ENCODE data around the gene OR11H6.
"Not testable (repeated sequence)": the region's sequence is repeated elsewhere in the genome, so short reads cannot be mapped to it uniquely, and the experiment has no call there.

The OR11H6 gene, protein sequence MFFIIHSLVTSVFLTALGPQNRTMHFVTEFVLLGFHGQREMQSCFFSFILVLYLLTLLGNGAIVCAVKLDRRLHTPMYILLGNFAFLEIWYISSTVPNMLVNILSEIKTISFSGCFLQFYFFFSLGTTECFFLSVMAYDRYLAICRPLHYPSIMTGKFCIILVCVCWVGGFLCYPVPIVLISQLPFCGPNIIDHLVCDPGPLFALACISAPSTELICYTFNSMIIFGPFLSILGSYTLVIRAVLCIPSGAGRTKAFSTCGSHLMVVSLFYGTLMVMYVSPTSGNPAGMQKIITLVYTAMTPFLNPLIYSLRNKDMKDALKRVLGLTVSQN

DNA sequence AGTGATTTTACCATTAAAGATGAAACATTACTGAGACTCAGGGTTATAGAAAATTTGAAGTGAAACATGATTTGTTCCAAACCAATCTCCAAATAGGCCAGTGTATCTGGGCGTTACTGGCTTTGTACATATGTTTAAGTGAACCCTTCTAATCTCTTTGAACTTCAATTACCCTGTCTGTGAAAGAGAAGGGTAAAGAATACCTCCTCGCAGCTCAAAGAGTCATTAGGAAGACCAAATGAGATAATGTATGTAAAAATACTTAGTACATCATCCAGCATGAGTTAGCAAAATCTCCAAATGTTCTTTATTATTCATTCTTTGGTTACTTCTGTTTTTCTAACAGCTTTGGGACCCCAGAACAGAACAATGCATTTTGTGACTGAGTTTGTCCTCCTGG is at the start of gene OR11H6:
TSS of gene OR11H6 (plus strand) at position 301 of the 400 bp plus-strand sequence. CDS start at position 301, 0 bp downstream.
- no peak for DNase-seq

DNA sequence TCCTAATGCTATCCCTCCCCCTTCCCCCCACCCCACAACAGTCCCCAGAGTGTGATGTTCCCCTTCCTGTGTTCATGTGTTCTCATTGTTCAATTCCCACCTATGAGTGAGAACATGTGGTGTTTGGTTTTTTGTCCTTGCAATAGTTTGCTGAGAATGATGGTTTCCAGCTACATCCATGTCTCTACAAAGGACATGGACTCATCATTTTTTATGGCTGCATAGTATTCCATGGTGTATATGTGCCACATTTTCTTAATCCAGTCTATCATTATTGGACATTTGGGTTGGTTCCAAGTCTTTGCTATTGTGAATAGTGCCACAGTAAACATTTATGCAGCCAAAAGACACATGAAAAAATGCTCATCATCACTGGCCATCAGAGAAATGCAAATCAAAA is 49.3 kb upstream of the OR11H6 start:
- not testable (repeated sequence) for DNase-seq

DNA sequence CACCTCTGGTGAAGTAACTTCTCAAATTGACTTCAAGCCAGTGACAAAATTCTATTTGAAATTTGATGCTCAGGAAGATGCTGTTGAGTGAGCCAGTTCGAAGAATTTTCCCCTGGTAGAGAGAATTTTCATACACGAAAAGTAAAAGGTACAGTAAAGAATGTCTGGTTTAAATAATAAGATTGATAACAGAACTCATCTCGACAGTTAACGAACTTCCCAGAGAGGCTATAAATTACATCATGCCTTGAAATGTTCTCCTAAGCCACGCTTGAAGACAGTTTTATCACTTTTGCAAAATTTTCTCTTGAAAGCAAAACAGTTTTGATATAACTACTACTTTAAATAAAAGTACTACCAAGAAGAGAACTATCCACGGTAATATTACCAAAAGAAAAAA is 47.2 kb upstream of the OR11H6 start:
- no peak for DNase-seq

DNA sequence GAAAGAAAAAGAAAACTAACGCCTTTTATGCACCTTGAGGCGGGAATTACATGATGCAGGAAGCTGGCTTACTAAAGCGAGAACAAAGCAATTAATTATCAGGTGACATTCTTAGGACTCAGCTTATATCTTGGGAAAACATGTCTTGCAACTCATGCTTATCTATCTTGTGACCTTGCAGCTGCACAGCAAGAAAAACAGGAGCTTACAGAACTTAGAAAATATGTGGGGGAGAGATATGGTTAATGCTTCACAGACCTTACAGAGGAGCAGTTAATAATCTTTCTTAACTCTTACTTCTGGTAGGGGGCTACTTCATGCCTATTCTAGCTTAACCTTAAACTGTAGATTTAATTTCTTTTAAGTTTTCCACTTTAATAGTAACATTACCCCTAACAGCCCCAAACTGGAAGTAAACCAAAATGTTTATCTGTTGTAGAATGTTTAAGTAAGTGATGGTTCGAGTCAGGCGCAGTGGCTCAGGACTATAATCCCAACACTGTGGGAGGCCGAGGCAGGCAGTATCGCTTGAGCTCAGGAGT is 46.0 kb upstream of the OR11H6 start:
- no peak for DNase-seq

DNA sequence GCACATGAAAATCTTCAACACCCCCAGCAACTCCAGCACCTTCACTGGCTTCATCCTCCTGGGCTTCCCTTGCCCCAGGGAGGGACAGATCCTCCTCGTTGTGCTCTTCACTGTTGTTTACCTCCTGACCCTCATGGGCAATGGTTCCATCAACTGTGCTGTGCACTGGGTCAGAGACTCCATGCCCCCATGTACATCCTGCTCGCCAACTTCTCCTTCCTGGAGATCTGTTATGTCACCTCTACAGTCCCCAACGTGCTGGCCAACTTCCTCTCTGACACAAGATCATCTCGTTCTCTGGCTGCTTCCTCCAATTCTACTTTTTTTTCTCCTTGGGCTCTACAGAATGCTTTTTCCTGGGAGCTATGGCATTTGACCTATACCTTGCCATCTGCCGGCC is 44.3 kb upstream of the OR11H6 start:
- DNase-seq: no peak

DNA sequence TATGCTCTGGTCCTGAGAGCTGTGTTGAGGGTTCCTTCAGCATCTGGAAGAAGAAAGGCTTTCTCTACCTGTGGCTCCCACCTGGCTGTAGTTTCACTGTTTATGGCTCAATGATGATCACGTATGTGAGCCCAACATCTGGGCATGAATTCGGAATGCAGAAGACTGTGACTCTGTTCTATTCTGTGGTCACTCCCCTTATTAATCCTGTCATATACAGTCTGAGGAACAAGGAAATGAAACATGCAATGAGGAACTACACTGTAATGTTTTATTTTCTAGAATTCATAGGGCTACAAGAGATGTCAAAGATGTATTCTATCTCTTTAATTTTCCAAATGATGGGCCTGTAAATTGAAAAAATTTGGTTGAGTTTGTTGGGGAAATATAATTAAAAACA is 43.6 kb upstream of the OR11H6 start:
- no peak for DNase-seq

DNA sequence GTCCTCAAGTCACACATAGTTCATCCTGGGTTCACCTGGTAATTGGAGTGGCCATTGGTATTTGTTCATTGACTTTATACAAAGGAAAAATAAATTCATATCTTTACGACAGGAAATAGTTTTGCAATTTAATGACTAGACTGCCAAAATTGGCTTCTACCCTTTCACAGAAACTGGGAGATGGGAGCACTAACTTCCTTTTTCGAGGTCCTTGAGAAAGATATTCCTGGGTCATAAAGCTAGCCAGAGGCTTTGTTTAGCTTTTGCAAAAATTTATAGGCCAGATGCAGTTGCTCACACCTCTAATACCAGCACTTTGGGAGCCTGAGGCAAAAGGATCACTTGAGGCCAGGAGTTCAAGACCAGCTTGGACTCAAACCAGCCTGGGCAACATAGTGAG is 43.0 kb upstream of the OR11H6 start:
- no peak for DNase-seq

DNA sequence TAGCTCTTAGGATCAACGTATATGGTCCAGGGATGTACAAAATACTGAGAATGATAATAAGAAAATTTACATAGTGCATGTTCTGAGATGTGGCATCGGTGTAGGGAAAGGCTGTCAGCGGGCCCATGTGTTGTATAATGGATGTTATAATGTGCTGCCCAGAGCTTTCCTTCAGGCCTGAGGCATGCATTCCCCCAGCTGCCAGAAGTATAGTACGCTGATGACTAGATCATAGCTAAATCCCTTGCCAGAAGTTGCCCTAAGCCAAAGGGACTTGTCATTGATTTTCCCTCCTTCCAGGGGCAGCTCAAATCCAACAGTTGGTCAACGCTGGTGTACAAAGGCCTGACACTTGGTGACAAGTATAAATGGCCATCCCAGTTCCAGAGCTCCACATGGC is 39.3 kb upstream of the OR11H6 start:
- DNase-seq: no peak

DNA sequence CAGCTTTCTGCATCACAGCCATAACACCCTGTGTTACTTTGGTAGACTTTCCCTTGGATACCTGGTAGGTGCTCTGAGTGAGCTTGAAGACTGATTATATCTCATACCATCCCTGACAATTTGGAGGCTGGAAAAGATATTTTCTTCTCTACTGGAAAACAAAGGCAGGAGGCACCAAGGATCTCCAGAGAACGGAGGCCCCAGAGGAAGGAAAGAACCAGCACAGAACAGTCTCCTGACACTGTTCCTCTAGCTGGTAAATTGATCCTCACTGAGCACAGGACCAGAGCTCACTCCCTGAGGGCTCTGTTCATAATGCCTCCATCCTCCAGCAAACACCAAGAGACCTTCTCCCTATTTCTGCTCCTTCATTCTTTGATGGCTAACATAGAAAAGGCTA is 32.9 kb upstream of the OR11H6 start, which contains the start of gene OR11G2:
TSS of gene OR11G2 (plus strand) at position 301 of the 400 bp plus-strand sequence. CDS start 6,542 bp downstream, outside the sequence.
- no peak for DNase-seq

DNA sequence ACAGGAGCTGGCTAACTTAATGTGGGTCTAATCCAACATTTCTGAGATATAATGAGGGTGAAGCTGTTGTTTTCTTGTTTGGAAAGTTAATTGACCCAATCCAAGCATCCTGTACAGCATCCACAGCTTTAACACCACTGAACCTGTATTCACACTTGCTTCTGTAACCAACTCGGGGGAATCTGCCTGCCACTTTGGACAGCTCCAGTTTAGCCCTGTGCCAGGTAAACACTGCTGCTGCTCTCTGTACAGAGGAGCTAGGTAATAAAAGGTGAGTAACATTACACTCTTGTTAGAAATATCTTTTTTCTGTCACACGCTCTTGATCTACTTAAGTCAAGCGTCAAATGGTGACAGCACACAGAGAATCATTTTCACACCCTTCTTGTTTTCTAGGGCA is 32.1 kb upstream of the OR11H6 start:
- no peak for DNase-seq

DNA sequence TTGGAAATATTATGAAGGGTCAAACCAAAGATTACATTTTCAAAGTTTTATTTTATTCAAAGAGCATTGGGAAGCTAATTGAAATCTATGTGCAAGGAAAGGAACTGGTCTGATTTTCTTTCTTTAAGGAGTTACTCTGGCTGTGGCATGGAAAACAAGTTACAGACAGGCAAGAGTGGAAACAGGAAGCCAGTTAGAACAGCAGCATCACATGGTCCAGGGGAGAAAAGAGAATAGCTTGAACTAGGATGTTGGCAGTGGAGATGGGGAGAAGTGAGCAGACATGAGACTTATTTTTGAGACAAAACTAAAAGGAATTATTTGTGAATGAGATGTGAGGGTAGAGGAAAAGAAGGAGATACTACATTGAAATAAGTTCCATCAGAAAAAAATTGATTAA is 29.4 kb upstream of the OR11H6 start:
- no peak for DNase-seq

DNA sequence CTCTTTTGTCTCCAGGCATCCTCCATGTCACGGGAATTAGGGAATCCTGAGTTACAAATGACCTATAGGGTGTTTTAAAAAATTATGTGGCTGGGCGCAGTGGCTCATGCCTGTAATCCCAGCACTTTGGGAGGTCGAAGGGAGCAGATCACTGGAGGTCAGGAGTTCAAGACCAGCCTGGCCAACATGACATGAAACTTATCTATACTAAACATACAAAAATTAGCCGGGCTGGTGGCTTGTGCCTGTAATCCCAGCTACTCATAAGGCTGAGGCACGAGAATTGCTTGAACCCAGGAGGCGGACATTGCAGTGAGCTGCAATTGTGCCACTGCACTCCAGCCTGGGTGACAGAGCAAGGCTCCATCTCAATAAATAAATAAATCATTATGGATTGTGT is 28.3 kb upstream of the OR11H6 start:
- DNase-seq: not testable (repeated sequence)

DNA sequence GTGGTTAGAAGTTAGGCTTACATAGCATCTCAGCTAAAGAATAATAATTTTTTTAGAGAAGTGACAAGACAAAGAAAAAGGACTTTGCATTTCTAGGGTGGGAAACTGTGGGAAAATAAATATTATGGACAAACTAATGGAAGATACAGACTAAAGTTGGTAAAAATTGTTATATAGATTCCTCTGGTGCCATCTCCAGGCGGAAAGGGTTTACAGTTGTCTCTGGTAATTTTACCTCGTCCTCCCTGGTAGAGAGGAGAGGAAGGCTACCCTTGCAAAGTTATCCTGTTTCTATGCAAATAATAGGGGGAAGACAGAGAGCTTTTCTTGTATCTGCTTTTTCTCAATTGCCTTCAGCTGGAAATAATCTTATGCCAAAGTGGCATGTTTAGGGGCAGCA is 27.6 kb upstream of the OR11H6 start:
- no peak for DNase-seq

DNA sequence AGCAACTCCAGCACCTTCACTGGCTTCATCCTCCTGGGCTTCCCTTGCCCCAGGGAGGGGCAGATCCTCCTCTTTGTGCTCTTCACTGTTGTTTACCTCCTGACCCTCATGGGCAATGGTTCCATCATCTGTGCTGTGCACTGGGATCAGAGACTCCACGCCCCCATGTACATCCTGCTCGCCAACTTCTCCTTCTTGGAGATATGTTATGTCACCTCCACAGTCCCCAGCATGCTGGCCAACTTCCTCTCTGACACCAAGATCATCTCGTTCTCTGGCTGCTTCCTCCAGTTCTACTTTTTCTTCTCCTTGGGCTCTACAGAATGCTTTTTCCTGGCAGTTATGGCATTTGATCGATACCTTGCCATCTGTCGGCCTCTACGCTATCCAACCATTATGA is 26.1 kb upstream of the OR11H6 start:
- no peak for DNase-seq

DNA sequence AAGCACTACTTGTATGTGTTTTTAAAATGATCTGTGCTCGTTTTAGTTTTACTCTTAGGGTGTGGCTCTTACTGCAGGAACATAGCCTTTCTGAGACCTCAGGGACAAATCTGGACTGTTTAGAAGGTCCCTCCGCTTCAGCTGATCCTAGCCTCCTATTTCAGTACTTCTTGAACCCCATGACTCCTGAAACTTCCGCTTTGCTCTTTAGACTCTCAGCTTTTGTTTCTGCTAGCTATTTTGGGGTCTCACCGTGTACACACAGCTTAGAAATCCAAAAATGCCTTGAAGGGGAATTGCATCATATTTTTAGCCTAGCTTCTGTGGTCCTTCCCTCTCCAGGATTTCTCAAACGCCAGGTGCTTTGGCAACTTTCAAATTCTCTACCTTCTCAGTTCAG is 24.5 kb upstream of the OR11H6 start:
- no peak for DNase-seq

DNA sequence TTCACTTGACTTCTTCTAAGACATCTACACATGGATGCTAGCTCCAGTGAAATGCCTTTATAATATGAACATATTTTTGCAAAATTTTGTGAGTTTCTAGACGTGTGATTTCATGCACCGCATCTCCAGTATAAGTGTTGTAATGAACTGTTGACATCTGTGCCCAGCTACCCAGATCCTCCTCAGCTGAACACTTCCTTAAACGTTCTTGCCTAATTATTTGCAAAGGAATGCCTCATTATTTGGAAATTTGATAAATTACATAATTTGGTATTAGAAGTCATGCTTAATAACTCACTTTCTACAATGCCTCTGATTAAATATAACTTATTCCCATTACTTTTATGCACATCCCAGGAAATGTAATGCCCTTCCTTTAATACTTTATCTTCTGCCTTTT is 18.8 kb upstream of the OR11H6 start:
- no peak for DNase-seq

DNA sequence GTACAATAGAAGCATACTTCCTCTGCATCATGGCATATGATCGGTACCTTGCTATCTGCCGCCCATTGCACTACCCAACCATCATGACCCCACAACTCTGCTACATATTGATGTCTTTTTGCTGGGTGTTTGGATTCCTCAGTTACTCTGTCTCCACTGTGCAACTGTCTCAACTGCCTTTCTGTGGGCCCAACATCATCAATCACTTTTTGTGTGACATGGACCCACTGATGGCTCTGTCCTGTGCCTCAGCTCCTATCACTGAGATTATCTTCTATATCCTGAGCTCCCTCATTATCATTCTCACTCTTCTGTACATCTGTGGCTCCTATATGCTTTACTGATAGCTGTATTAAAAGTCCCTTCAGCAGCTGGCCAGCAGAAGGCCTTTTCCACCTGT is 13.9 kb upstream of the OR11H6 start:
- no peak for DNase-seq

DNA sequence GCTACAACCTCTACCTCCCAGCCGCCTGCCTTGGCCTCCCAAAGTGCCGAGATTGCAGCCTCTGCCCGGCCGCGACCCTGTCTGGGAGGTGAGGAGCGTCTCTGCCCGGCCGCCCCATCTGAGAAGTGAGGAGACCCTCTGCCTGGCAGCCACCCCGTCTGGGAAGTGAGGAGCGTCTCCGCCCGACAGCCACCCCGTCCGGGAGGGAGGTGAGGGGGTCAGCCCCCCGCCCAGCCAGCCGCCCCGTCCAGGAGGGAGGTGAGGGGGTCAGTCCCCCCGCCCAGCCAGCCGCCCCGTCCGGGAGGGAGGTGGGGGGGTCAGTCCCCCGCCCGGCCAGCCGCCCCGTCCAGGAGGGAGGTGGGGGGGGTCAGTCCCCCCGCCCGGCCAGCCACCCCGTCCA is 11.1 kb upstream of the OR11H6 start:
- DNase-seq: not testable (repeated sequence)

DNA sequence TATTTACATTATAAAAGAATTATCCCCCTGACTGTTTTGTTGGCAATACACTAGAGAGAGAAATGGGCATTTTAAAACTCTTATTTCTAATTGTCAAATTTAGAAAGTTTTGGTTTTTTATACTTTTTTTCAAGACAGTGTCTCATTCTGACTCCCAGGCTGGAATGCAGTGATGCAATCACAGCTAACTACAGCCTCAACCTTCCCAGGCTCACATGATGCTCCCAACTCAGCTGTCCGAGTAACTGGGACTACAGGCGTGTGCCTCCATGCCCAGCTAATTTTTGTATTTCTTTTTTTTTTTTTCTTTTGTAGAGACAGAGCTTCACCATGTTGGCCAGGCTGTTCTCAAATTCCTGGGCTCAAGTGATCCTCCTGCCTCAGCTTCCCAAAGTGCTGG is 8.3 kb upstream of the OR11H6 start:
- DNase-seq: no peak

DNA sequence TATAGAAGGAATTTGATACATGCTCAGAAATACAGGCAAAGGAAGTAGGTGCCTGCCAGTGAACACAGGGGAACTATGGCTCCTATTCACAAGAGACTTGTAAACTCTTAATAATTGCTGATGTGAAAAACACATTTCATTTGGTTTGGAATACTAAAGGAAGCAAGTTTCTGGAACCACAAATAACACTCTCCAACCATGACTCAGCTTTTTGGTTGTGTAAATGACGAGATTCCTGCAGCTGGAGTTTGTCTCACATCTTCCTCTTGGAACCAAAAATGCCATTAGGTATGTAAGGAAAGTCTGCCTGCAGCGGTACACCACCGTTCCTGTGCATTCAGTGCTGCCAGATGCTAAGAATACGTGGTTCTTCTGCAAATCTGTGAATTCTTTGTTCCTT is 4.5 kb upstream of the OR11H6 start:
- no peak for DNase-seq

DNA sequence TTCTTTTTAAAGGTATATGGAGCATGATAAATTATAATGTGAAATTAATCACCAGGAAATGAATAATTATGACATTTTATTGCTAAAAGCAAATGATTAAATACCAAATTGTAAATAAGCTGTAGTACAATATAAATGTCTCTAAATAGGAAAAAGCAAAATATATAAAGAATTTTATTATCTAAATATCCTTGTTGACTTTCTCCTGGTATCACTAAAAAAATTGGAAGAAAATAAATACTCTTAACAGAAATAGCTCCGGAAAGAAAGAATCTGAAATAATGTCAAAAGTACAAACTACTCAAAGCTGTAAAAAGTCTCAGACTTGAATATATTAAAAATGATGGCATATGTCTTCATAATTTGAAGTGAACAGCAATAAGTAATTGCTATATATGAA is 5.2 kb downstream of the OR11H6 start, which contains the start of gene OR11H7:
TSS of gene OR11H7 (plus strand) at position 301 of the 400 bp plus-strand sequence.
- no peak for DNase-seq

DNA sequence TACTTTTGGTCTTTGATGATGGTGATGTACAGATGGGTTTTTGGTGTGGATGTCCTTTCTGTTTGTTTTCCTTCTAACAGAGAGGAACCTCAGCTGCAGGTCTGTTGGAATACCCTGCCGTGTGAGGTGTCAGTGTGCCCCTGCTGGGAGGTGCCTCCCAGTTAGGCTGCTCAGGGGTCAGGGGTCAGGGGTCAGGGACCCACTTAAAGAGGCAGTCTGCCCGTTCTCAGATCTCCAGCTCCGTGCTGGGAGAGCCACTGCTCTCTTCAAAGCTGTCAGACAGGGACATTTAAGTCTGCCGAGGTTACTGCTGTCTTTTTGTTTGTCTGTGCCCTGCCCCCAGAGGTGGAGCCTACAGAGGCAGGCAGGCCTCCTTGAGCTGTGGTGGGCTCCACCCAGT is 11.9 kb downstream of the OR11H6 start:
- not testable (repeated sequence) for DNase-seq

DNA sequence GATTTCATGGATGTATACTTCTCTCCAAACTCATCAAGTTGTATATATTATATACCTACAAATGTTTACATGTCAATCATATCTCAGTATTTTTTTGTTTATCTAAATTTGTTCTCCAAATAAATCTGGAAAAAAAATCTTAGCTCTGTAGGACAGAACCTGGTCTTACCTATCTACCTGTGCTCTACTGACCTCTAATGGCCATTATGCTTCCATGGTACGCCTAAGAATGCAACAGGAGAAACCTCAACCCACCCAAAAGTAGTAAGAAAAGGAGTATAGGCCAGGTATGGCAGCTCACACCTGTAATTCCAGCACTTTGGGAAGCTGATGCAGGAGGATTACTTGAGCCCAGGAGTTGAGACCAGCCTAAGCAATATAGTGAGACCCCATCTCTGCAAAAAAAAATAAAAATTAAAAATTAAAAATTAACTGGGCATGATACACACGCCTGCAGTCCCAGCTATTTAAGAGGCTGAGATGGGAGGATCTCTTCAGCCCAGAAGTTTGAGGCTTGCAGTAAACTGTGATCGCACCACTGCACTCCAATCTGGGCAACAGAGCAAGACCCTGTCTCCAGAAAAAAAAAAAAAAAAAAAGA is 24.2 kb downstream of the OR11H6 start:
- no peak for DNase-seq

DNA sequence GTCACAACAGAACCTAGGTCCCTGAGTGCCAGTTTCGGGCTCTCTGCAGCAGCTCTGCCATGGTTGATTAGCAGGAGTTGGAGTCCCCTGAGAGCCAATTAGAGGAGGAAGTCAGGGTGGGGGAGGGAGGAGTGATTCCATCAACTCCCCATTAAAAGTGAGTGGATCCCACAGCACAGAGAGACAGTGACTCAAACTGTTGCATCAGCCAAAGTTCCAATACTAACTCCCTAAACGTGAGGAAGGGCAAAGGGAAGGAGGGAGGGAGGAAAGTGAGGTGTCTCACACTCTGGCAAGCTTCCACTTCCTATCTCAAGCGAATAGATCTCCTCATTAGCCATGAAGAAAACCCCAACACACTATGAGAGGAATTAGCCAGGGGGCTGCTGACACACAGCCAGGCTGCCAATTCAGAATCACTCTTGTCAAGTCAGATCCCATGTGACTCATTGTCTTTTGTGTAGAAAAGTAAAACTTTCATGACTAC is 39.2 kb downstream of the OR11H6 start:
- no peak for DNase-seq

Measured in NCI-H2029 treated with DMSO at 0.1 percent for 48 hours (cell line).